GM12873 (cell line): ENCODE measurements around the gene DPP6.

Experiments used
- CTCF ChIP-seq: IDR thresholded peaks from 2 replicates; pipeline ENCODE4 v1.5.1; 2012; ENCODE audit warnings: low read depth, mild to moderate bottlenecking, moderate library complexity, low read length, control low read depth; ENCODE audit not compliant: insufficient read depth; ENCODE audit errors: missing control alignments

Gene DPP6

GRCh38 chr7:154433632-154434598 lies 381.7 kb downstream of the DPP6 start:
- no peak for TF ChIP-seq CTCF

GRCh38 chr7:154436560-154436959 lies 384.4 kb downstream of the DPP6 start:
- TF ChIP-seq CTCF: no peak

- no peak for TF ChIP-seq CTCF
These were observed 385.0 kb downstream of the DPP6 start for GRCh38 chr7:154437234-154437633.

- no peak for TF ChIP-seq CTCF
These were observed 386.6 kb downstream of the DPP6 start for GRCh38 chr7:154438571-154439367.

DNA sequence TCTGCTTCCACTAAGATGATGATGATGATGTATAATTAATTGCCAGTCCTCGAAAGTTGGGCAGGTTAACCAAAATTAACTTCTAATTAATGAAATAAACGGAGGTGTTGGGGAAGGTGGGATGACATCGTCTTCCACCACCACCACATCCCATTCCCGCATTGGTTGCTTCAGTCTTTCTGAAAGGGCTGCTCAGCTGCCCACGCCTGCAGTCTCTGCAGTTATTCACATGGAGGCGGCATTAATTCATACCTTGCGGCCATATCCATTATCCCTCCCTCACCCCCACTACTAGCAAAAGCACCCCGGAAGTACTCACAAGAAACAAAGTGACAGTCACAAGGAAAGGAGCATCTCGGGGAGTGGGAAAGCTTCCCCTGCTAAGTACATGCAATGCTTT lies 387.9 kb downstream of the DPP6 start:
- TF ChIP-seq CTCF: no peak

DNA sequence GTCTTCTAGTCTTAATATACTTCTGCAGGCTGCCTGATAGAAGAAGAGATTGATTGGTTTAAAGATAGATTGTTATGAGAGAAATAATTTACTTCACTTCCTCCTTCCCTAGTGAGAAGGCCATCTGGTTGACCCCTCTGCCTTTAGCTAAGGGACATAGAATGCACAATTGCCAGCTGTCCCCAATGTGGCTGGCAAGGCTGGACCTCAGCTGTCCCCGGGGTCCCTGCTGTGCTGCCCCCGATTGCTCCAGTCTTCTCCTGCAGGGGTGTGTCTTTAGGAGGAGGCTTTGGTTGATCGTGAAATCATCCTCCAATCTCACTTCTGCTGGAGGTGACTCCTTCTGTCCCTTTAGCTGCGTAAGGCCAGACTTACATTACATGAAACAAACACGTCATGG lies 388.5 kb downstream of the DPP6 start:
- no peak for TF ChIP-seq CTCF

GRCh38 chr7:154441811-154442210 lies 389.6 kb downstream of the DPP6 start:
- no peak for TF ChIP-seq CTCF
